Measurements from ENCODE around the gene TXNRD1.

TXNRD1 gene

GRCh38 chr12:104237930-104238329, 22.4 kb downstream of the TXNRD1 start:
- DNase-seq (ENCODE audit: insufficient read length, low spot score) (no peak), FAIRE-seq (no peak)
- no peak for TF ChIP-seq CTCF (IDR thresholded peaks at IDR 0.05; ENCODE audit: insufficient read depth, missing control alignments)

- FAIRE-seq: no peak
- no peak for TF ChIP-seq CTCF (IDR thresholded peaks at IDR 0.05; ENCODE audit: insufficient read depth, missing control alignments)
- DNase-seq (ENCODE audit: insufficient read length, low spot score): no peak
These were observed 27.1 kb downstream of the TXNRD1 start for GRCh38 chr12:104242546-104243206.

GRCh38 chr12:104243551-104243950, 28.0 kb downstream of the TXNRD1 start:
- FAIRE-seq: no peak
- no peak for TF ChIP-seq CTCF (IDR thresholded peaks at IDR 0.05; ENCODE audit: insufficient read depth, missing control alignments)
- DNase-seq (ENCODE audit: insufficient read length, low spot score): no peak

- TF ChIP-seq CTCF (IDR thresholded peaks at IDR 0.05; ENCODE audit: insufficient read depth, missing control alignments): no peak
- FAIRE-seq (no peak), DNase-seq (ENCODE audit: insufficient read length, low spot score) (no peak)
These were observed 28.4 kb downstream of the TXNRD1 start for GRCh38 chr12:104243971-104244370.

- FAIRE-seq: no peak
- DNase-seq (ENCODE audit: insufficient read length, low spot score): no peak
- TF ChIP-seq CTCF (IDR thresholded peaks at IDR 0.05; ENCODE audit: insufficient read depth, missing control alignments): no peak
These were observed 32.1 kb downstream of the TXNRD1 start for GRCh38 chr12:104247698-104248097.

- no peak for DNase-seq (ENCODE audit: insufficient read length, low spot score)
- no peak for TF ChIP-seq CTCF (IDR thresholded peaks at IDR 0.05; ENCODE audit: insufficient read depth, missing control alignments)
- FAIRE-seq: no peak
These were observed 32.9 kb downstream of the TXNRD1 start for GRCh38 chr12:104248444-104248843.

GRCh38 chr12:104249017-104249416, 33.4 kb downstream of the TXNRD1 start:
- no peak for TF ChIP-seq CTCF (IDR thresholded peaks at IDR 0.05; ENCODE audit: insufficient read depth, missing control alignments)
- DNase-seq (ENCODE audit: insufficient read length, low spot score) (no peak), FAIRE-seq (no peak)

Data from D721Med (cell line).